Measurements from ENCODE around the gene DPEP2NB. TPM values are rescaled to one million over a fixed set of nuclear protein-coding genes. Genes with fewer than 3 reads are reported as not detected.
A peak's percentile ranks its signal among the peaks of the same experiment; 100 is the strongest.
"Not testable (repeated sequence)": the region's sequence is repeated elsewhere in the genome, so short reads cannot be mapped to it uniquely, and the experiment has no call there.

Gene DPEP2NB
- total RNA-seq, 1 donor from 2014 or later = not detected

DNA sequence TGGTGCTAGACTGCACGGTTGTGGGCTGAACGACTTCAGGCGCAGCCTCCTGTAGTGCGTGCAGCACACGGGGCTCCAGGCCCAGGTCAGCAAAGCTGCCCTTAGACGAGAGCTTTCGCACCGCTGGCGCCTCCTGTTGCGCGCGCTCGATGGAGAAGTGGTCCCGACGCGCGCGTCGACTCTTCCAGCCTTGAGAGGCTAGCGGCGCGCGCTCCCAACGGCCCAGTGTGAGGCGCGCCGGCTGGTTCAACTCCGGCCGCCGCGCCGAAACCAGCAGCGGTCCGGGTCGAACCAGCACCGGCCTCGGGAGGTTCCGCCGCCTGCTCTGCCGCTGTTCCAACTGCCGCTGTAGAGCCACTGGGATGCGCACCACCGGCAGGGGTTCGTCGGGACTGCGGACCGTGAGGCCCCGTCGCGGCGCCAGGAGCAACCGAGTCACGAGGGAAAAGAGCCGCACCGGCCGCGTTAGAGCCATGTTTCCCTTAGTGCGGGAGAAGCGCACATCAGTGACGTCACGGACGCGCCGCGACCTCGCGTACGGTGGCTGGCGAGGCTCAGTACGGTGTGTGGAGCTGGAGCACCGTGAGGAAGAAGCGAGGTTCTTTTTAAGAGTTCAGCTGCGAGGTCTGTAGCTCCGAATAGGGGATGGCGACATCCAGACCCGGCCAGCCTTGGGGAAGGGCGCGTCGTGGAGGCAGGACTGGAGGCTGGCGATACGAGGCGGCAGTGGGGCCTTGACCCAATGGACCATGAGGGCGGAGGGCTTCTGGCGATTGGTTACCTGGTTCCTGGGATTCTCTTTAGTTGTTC is 7.2 kb upstream of the DPEP2NB start, which contains the start of the genes DDX28 and DUS2:
Gene DDX28 (minus strand): TSS at position 505 of the 810 bp plus-strand sequence. CDS start 30 bp downstream, at position 475.
Gene DUS2 (plus strand): TSS at position 557 of the 810 bp plus-strand sequence. CDS start 14,740 bp downstream, outside the sequence.
- TF ChIP-seq, protein P1, sequence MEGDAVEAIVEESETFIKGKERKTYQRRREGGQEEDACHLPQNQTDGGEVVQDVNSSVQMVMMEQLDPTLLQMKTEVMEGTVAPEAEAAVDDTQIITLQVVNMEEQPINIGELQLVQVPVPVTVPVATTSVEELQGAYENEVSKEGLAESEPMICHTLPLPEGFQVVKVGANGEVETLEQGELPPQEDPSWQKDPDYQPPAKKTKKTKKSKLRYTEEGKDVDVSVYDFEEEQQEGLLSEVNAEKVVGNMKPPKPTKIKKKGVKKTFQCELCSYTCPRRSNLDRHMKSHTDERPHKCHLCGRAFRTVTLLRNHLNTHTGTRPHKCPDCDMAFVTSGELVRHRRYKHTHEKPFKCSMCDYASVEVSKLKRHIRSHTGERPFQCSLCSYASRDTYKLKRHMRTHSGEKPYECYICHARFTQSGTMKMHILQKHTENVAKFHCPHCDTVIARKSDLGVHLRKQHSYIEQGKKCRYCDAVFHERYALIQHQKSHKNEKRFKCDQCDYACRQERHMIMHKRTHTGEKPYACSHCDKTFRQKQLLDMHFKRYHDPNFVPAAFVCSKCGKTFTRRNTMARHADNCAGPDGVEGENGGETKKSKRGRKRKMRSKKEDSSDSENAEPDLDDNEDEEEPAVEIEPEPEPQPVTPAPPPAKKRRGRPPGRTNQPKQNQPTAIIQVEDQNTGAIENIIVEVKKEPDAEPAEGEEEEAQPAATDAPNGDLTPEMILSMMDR (IDR thresholded peaks at IDR 0.05; ENCODE audit: insufficient read depth, low read length, poor library complexity, severe bottlenecking) = no peak
- DNase-seq (ENCODE audit: low read depth) = peak; percentile 51
- peak within 1 kb of the TSS; percentile 75 for H3K4me3 ChIP-seq (ENCODE audit: low read depth, low read length)
- H3K36me3 ChIP-seq (ENCODE audit: control insufficient read depth, insufficient read depth, low read length) = no peaks in the 10 kb centered on the region
- H3K27me3 ChIP-seq (ENCODE audit: control insufficient read depth, insufficient read depth, low read length) = no peaks in the 10 kb centered on the region

DNA sequence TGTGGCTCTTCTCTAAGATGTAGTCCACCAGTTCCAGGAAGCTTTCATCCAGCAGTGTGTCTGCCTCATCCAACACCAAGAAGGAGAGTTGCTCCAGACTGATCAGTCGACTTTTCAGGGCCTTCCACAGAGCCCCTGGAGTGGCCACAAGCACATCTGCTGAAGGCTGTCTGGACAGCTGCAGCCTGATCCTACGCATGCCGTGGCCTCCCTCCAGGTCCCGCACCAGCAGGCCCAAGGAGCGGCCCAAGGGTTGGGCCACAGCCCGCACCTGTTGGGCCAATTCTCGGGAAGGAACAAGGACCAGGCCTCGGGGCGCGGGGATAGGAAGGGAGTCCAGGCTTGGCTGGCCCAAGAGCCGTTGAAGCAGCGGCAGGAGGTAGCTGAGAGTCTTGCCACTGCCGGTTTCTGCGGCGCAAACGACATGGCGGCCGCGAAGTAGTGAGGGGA is 6.6 kb upstream of the DPEP2NB start:
- Histone ChIP-seq H3K36me3 (ENCODE audit: control insufficient read depth, insufficient read depth, low read length) (no peaks in the 10 kb centered on the region), H3K4me3 (ENCODE audit: low read depth, low read length) (peak overlapping the region; percentile 75), H3K27me3 (ENCODE audit: control insufficient read depth, insufficient read depth, low read length) (no peaks in the 10 kb centered on the region)
- no peak for DNase-seq (ENCODE audit: low read depth)
- TF ChIP-seq, protein P1 (IDR thresholded peaks at IDR 0.05; ENCODE audit: insufficient read depth, low read length, poor library complexity, severe bottlenecking) = no peak

DNA sequence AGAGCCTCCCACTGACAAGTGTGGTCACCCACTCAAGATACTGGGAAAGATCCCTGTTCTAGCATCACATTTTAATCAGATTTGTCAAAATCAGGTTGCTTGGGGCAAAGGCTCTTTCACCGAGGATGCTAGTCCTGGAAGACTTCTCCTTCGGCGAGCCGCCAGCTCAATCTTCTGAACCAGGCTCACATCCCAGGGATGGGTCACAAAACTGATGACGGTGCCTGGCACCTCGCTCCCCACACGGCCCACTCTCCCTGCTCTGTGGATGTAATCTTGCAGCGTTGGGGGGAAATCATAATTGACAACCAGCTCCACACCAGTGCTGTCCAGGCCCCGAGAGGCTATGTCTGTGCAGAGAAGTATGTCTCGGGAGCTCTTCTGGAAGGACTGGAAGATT is 5.8 kb upstream of the DPEP2NB start:
- H3K36me3 ChIP-seq (ENCODE audit: control insufficient read depth, insufficient read depth, low read length) = no peaks in the 10 kb centered on the region
- no peak overlapping the region for H3K4me3 ChIP-seq (ENCODE audit: low read depth, low read length)
- DNase-seq (ENCODE audit: low read depth) = no peak
- no peaks in the 10 kb centered on the region for H3K27me3 ChIP-seq (ENCODE audit: control insufficient read depth, insufficient read depth, low read length)
- TF ChIP-seq, protein P1 (IDR thresholded peaks at IDR 0.05; ENCODE audit: insufficient read depth, low read length, poor library complexity, severe bottlenecking) = no peak

DNA sequence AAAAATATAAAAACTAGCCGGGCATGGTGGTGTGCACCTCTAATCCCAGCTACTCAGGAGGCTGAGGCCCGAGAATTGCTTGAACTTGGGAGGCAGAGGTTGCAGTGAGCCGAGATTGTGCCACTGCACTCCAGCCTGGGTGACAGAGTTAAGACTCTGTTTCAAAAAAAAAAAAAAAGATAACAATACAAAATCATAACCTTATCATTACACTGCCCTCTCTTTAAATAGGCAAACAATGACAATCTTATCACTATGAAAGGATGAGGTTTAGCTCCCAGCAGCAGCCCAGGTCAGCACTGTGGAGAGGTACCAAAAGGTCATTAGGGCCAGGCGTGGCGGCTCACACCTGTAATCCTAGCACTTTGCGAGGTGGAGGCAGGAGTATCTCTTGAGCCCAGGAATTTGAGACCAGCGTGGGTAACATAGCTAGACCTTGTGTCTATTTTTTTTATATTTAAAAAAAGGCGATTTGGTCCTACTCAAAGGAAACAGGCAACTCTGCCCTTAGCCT is 3.5 kb upstream of the DPEP2NB start:
- Histone ChIP-seq H3K36me3 (ENCODE audit: control insufficient read depth, insufficient read depth, low read length) (no peaks in the 10 kb centered on the region), H3K4me3 (ENCODE audit: low read depth, low read length) (no peak overlapping the region), H3K27me3 (ENCODE audit: control insufficient read depth, insufficient read depth, low read length) (no peaks in the 10 kb centered on the region)
- DNase-seq (ENCODE audit: low read depth) = no peak
- TF ChIP-seq, protein P1 (IDR thresholded peaks at IDR 0.05; ENCODE audit: insufficient read depth, low read length, poor library complexity, severe bottlenecking) = no peak

DNA sequence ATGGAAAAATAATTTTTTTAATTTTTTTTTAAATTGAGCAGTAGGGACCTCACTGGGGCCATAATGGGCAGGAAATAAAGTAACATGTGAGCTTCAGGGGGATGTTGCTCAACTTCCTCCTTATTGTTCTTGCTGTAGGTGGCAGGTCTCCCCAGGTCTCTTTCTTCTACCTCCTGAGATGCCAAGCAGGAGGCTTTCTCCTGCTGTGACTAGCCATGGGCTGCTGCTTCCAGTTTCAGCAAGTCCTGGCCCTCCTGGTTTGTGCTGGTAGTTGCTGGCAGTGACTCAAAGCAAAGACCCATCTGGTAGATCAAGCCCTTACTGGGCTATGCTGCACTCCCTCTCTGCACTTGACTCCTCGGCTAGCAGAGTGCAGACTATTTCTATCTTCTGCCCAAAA is 2.3 kb downstream of the DPEP2NB start:
- no peak overlapping the region for H3K4me3 ChIP-seq (ENCODE audit: low read depth, low read length)
- H3K27me3 ChIP-seq (ENCODE audit: control insufficient read depth, insufficient read depth, low read length) = no peaks in the 10 kb centered on the region
- TF ChIP-seq, protein P1 (IDR thresholded peaks at IDR 0.05; ENCODE audit: insufficient read depth, low read length, poor library complexity, severe bottlenecking) = no peak
- DNase-seq (ENCODE audit: low read depth) = no peak
- H3K36me3 ChIP-seq (ENCODE audit: control insufficient read depth, insufficient read depth, low read length) = no peaks in the 10 kb centered on the region

DNA sequence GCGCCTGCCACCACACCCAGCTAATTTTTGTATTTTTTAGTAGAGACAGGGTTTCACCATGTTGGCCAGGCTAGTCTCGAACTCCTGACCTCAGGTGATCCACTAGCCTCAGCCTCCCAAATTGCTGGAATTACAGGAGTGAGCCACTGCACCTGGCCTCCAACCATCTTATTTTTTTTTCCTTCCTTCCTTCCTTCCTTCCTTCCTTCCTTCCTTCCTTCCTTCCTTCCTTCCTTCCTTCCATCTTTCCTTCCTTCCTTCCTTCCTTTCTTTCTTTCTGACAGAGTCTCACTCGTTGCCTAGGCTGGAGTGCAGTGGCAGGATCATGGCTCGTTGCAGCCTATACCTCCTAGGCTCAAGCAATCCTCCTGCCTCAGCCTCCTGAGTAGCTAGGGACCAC is 5.8 kb downstream of the DPEP2NB start:
- H3K27me3 ChIP-seq (ENCODE audit: control insufficient read depth, insufficient read depth, low read length); DNase-seq (ENCODE audit: low read depth); H3K36me3 ChIP-seq (ENCODE audit: control insufficient read depth, insufficient read depth, low read length); H3K4me3 ChIP-seq (ENCODE audit: low read depth, low read length): not testable (repeated sequence)

All from kidney epithelial cell (primary cell).